BLaER1 treated with 17β-estradiol and CSF1 and Interleukin-3, amounts not matched to agents 10 nM and 100 nM (cell line): ENCODE results near the gene NCBP2.

ENCODE experiments used
- H3K27ac ChIP-seq, 11 experiments: shearing (Covaris generic); formaldehyde crosslinking; 2 replicates each; pipeline ENCODE4 v1.8.1; 2022
- H3K27me3 ChIP-seq, 11 experiments: shearing (Covaris generic); formaldehyde crosslinking; 2 replicates each; pipeline ENCODE4 v1.8.1; 2022
- H3K36me3 ChIP-seq, 11 experiments: shearing (Covaris generic); formaldehyde crosslinking; 2 replicates each; pipeline ENCODE4 v1.8.1; 2022
- H3K4me1 ChIP-seq, 10 experiments: shearing (Covaris generic); formaldehyde crosslinking; 2 replicates each; pipeline ENCODE4 v1.8.1; 2022
- H3K4me2 ChIP-seq, 11 experiments: shearing (Covaris generic); formaldehyde crosslinking; 2 replicates each; pipeline ENCODE4 v1.8.1; 2022
- H3K4me3 ChIP-seq, 10 experiments: shearing (Covaris generic); formaldehyde crosslinking; 2 replicates each; pipeline ENCODE4 v1.8.1; 2022
- H3K9ac ChIP-seq, 11 experiments: shearing (Covaris generic); formaldehyde crosslinking; 2 replicates each; pipeline ENCODE4 v1.8.1; 2022
- H3K9me3 ChIP-seq, 11 experiments: shearing (Covaris generic); formaldehyde crosslinking; replicated peaks in 1 of 11; 2 replicates each; pipeline ENCODE4 v1.8.1; 2022
- H4K20me1 ChIP-seq, 11 experiments: shearing (Covaris generic); formaldehyde crosslinking; 2 replicates each; pipeline ENCODE4 v1.8.1; 2022
- Cebpa-rat ChIP-seq, 11 experiments: shearing (Covaris generic); IDR thresholded peaks; 2 replicates each; pipeline ENCODE4 v1.8.1; 2022

NCBP2 gene

DNA sequence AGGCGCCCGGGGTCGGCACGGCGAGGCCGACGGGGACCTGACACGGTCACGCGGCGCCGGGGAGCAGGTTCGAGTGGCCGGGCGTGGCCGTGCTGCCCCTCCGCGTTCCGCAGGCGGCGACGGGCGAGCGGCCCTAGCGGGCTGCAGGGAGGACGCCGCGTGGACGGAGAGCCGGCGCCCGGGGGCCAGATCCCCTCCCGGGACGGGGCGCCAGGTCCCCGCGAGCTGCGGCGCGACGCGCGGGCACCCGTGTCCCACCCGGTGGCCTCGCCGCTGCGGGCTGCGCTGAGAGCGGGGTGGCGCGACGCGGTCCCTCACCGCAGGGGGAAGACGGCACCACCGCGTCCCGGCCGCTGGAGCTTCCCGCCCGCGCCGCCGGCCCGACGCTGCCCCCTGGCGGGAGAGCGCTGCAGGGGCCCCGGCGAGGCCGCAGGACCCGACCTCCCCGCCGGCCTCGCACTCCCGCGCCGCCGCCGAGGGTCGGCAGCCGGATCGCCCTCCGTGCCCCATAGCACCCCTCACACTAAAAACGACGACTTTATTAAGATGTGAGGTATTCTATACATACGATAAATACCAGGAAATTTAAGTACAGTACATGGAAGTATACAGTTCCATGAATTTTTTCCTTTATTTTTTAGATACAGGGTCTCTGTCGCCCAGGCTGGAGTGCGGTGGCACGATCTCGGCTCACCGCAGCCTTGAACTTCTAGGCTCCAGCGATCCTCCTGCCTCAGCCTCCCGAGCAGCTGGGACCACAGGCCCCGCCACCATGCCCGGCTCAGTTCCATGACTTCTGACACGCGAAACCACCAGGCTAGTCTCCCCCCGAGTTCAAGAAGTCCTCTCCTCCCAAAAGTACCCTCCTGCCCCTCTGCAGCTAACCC lies 27.6 kb upstream of the NCBP2 start:
- peak overlapping the region; percentile 53 to 93 (median 86); a peak in 21 of 22 replicates for H3K27ac ChIP-seq
- H3K4me1 ChIP-seq = peaks cover 20 to 25% (median 23%) of the 10 kb centered on the region in 10 experiments
- H4K20me1 ChIP-seq = peaks cover 0 to 14% (median 0%) of the 10 kb centered on the region in 11 experiments; a peak in 3 of 22 replicates
- peak overlapping the region; percentile 72 to 92 (median 85) for H3K4me3 ChIP-seq
- H3K9ac ChIP-seq = peak overlapping the region; percentile 82 to 91 (median 87)
- peak overlapping the region; percentile 89 to 100 (median 99) for H3K4me2 ChIP-seq
- no peak for TF ChIP-seq Cebpa-rat (IDR thresholded peaks at IDR 0.05)
- H3K9me3 ChIP-seq = peaks cover 0 to 20% (median 16%) of the 10 kb centered on the region in 11 experiments; a peak in 16 of 22 replicates
- H3K36me3 ChIP-seq = peaks cover 0 to 13% (median 8%) of the 10 kb centered on the region in 11 experiments; a peak in 13 of 22 replicates
- H3K27me3 ChIP-seq = peaks cover 15 to 28% (median 18%) of the 10 kb centered on the region in 11 experiments

DNA sequence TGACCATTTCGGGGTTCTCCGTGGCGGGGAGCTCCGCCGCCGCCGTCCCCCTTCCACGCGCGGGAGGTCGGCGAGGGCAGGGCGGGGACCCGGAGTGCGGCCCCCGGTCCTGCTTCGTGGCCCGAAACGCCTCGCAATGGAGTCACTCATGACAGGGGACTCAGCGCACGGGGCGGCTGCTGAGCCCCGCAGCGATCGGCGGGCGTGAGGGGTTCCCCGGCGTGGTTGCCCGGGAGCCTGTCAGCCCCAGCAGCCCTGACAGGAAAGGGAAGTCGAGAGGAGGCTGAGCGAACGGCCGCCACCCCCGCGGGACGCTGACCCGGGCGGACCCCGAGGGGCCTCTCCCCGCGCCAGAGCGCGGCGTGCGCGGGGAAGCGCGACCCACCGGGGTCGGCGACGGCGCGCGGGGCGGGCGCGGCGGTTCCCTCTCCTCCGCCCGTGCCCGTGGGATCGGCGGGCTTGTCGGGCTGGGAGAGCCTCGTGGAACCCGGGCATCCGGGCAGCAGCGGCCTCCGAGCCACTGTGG lies 26.9 kb upstream of the NCBP2 start:
- Histone ChIP-seq H3K4me2 (peak overlapping the region; percentile 89 to 100 (median 99)), H3K27me3 (peaks cover 15 to 28% (median 18%) of the 10 kb centered on the region in 11 experiments), H3K27ac (peak overlapping the region; percentile 53 to 93 (median 86); a peak in 21 of 22 replicates), H3K9me3 (peaks cover 0 to 20% (median 16%) of the 10 kb centered on the region in 11 experiments; a peak in 16 of 22 replicates), H3K4me3 (peak overlapping the region; percentile 72 to 92 (median 85)), H3K4me1 (peaks cover 20 to 25% (median 23%) of the 10 kb centered on the region in 10 experiments), H3K36me3 (peaks cover 0 to 13% (median 8%) of the 10 kb centered on the region in 11 experiments; a peak in 13 of 22 replicates), H4K20me1 (peaks cover 0 to 14% (median 0%) of the 10 kb centered on the region in 11 experiments; a peak in 3 of 22 replicates), H3K9ac (peak overlapping the region; percentile 82 to 91 (median 87))
- no peak for TF ChIP-seq Cebpa-rat (IDR thresholded peaks at IDR 0.05)

DNA sequence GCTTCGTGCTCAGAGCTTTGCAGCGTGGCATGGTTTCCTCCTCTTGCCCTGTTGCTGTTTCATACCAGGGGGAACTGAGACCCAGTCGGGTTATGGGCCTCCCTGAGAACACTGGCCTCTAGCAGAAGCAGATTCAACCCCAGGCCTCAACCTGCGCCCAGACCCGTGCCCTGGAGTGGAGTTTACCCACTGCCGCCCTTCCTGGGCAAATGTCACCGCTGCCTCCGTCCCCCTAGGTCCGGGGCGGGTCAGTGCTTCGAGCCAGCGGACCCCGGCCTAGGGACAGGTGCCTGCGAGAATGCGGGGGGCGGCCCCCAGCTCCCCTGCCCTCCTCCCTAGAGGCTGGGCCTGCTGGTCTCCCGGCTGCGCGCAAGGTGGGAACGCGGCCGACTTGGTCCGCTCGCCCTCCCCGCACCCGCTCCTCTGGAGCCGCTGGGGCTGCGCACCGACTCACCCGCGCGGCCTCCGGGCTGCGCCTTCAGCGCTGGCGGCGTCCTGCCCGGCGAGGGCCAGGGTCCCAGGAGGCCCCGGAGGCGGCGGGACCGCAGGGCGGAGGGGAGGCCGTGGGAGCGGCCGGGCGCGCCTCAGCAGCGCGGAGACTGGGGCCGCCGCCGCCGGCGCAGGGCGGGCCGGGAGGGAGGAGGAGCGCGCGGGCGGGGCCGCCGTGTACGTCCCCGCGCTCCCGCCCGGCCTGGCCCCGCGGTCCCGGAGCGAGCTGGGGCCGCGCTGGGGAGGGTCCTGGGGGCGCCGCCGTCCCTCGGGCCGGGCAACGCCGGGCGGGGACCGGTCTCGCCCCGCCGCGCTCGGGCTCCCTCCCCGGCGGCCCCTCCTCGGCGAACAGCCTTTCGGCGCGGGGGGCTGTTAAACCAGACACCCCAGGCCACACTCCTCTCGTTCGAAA lies 26.2 kb upstream of the NCBP2 start, which contains the start of gene PIGZ:
TSS of gene PIGZ (minus strand) at position 601 of the 901 bp plus-strand sequence. CDS start 16,802 bp downstream, outside the sequence.
- peak within 1 kb of the TSS; percentile 82 to 91 (median 87) for H3K9ac ChIP-seq
- peaks cover 0 to 14% (median 0%) of the 10 kb centered on the region in 11 experiments; a peak in 3 of 22 replicates for H4K20me1 ChIP-seq
- peak within 1 kb of the TSS; percentile 53 to 93 (median 86); a peak in 21 of 22 replicates for H3K27ac ChIP-seq
- H3K4me3 ChIP-seq = peak within 1 kb of the TSS; percentile 72 to 92 (median 85)
- H3K4me1 ChIP-seq = peaks cover 20 to 28% (median 25%) of the 10 kb centered on the region in 10 experiments
- no peak for TF ChIP-seq Cebpa-rat (IDR thresholded peaks at IDR 0.05)
- peak within 1 kb of the TSS; percentile 89 to 100 (median 99) for H3K4me2 ChIP-seq
- H3K9me3 ChIP-seq = peaks cover 0 to 20% (median 16%) of the 10 kb centered on the region in 11 experiments; a peak in 16 of 22 replicates
- H3K27me3 ChIP-seq = peaks cover 15 to 28% (median 18%) of the 10 kb centered on the region in 11 experiments
- H3K36me3 ChIP-seq = peaks cover 0 to 13% (median 8%) of the 10 kb centered on the region in 11 experiments; a peak in 13 of 22 replicates

DNA sequence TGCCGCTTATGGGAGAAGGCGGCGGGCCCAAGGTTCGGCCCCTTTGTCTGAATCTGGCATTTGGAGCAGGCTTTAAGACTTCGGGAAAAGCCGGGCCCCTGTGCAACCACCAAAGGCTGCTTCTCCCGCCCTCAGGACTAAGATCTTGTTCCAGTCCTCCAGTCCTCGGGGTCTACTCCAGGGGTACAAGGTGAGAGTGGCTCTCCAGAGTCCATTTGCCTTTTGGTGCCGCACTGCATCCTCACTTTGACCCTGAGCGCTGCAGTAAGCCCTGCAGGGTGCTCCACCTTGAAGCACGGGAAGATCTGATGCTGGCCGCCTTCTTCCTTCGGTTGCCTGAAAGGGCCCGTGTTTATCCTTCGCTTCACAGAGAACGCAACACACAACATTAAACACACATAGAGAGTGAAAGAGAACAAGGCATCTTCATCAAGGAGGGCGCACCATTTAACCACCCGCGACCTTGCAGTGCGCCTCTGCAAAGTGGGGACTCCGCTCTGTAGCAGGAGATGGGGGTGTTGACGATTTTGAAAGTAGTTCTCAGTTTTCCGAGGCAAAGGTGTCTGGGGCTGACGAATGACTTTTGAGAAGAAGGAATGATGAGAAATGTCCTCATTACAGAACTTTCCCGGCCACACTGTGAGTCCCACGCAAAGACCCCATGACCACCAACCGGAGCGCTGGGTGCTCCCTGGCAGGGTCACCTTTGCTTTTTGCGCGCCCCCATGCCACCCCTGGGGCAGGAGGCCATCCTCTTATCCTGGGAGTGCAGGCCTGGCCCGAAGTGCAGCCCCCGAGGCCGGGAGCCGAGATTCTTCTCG lies 25.3 kb upstream of the NCBP2 start:
- peak overlapping the region; percentile 89 to 100 (median 99) for H3K4me2 ChIP-seq
- peaks cover 0 to 14% (median 0%) of the 10 kb centered on the region in 11 experiments; a peak in 3 of 22 replicates for H4K20me1 ChIP-seq
- H3K4me3 ChIP-seq = peak overlapping the region; percentile 72 to 92 (median 85)
- TF ChIP-seq Cebpa-rat (IDR thresholded peaks at IDR 0.05) = no peak
- H3K9ac ChIP-seq = peak overlapping the region in 10 of 11 experiments; percentile 82 to 91 (median 88); a peak in 20 of 22 replicates
- H3K9me3 ChIP-seq = peaks cover 0 to 15% (median 14%) of the 10 kb centered on the region in 11 experiments; a peak in 16 of 22 replicates
- peaks cover 0 to 13% (median 8%) of the 10 kb centered on the region in 11 experiments; a peak in 13 of 22 replicates for H3K36me3 ChIP-seq
- H3K27ac ChIP-seq = peak overlapping the region in 1 of 11 experiments; percentile 93; a peak in 1 of 22 replicates
- peaks cover 21 to 37% (median 34%) of the 10 kb centered on the region in 10 experiments for H3K4me1 ChIP-seq
- peaks cover 15 to 28% (median 18%) of the 10 kb centered on the region in 11 experiments for H3K27me3 ChIP-seq

DNA sequence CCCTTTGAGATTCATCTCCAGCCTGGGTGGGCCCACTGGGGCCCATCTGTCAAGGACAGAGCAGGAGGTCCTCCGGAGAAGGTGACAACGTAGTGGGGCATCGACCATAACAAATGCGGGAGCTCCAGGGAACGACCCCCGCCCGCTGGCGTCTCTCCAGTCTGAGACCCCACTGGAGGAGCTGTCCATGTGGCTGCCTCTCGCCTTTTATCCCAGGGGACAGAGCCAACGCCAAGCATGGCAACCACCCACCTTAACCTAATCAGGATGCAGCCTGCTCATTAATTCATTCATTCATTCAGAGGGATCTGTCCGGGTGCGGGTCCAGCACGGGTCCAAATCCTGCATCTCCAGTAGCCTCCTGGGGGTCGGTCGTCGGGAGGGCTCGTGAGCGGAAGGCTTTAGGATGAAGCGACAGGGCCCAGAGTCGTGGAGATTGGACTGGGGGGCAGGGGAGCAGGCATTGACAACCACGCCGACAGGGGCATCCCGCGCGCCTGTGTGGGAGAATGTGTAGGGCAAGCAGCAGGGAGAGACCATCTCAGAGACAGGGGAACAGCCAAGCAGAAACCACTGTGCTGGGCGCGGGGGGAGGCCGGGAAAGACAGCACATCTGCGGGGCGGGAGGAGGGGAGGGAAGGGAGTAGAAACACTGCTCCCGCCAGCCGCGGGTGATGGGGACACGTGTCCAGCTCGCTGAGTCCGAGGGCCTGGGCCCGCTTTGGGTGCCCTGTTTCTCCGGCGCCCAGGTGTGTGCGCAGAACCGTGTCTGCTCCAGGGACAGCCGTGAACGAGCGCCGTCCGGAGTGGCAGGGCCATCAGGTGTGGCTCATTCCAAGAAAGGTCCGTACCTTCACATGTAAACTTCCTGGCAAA lies 24.4 kb upstream of the NCBP2 start:
- Histone ChIP-seq H4K20me1 (peaks cover 0 to 14% (median 0%) of the 10 kb centered on the region in 11 experiments; a peak in 3 of 22 replicates), H3K9me3 (peaks cover 0 to 7% (median 6%) of the 10 kb centered on the region in 11 experiments; a peak in 13 of 22 replicates), H3K27ac (no peak overlapping the region), H3K4me3 (no peak overlapping the region), H3K4me1 (peaks cover 21 to 45% (median 40%) of the 10 kb centered on the region in 10 experiments), H3K27me3 (peaks cover 15 to 28% (median 18%) of the 10 kb centered on the region in 11 experiments), H3K9ac (no peak overlapping the region), H3K36me3 (peaks cover 0 to 13% (median 8%) of the 10 kb centered on the region in 11 experiments; a peak in 13 of 22 replicates), H3K4me2 (peak overlapping the region in 2 of 11 experiments; percentile 99 to 100; a peak in 1 of 22 replicates)
- TF ChIP-seq Cebpa-rat (IDR thresholded peaks at IDR 0.05) = no peak

DNA sequence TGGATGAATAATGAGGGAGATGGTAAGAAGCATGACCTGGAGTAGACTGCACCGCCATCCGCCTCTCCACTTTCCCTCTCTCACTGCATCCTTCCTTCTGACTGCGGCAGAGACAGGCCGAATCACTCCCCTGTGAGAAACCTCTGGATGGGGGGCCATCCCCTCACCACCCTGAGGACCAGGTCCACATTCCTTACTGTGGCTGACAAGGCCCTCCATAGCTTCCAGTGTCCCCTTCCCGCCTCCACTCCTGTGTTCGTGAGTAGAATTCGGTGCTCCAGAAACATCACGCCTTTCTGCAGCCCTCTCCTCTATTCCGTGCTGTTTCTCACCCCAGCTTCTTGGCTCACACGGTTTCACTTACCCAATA lies 23.5 kb upstream of the NCBP2 start:
- TF ChIP-seq Cebpa-rat (IDR thresholded peaks at IDR 0.05) = no peak
- Histone ChIP-seq H3K9ac (no peak overlapping the region), H3K4me1 (peaks cover 16 to 40% (median 35%) of the 10 kb centered on the region in 10 experiments), H4K20me1 (peaks cover 0 to 14% (median 0%) of the 10 kb centered on the region in 11 experiments; a peak in 3 of 22 replicates), H3K9me3 (no peaks in the 10 kb centered on the region), H3K36me3 (peaks cover 0 to 13% (median 8%) of the 10 kb centered on the region in 11 experiments; a peak in 13 of 22 replicates), H3K4me3 (no peak overlapping the region), H3K27ac (no peak overlapping the region), H3K4me2 (no peak overlapping the region), H3K27me3 (peaks cover 9 to 22% (median 9%) of the 10 kb centered on the region in 11 experiments)
